Endothelial cell of umbilical vein (primary cell): ENCODE data around the gene NAV3. TPM values are rescaled to one million over a fixed set of nuclear protein-coding genes. Genes with fewer than 3 reads are reported as not detected.

Experiments used
- BruUV-seq: library from RNA; stranded (reverse); fragments of 400-500 nt; replicated peaks from 2 replicates; lab custom pipeline; 2021; lab: Mats Ljungman, UMichigan
- CTCF ChIA-PET: fragments of 300-600, 350-600 bp; sonication (Branson Sonifier 250); formaldehyde crosslinking; loops from one replicate; lab custom pipeline; 2021; ENCODE audit warnings: antibody characterized with exemption, inconsistent platforms; lab: Charles Lee
- POLR2A ChIA-PET: fragments of 300-600, 350-600 bp; sonication (Branson Sonifier 250); formaldehyde crosslinking; loops from one replicate; lab custom pipeline; 2021; ENCODE audit warnings: antibody characterized with exemption, inconsistent platforms; lab: Charles Lee
- DNase-seq: peaks from one replicate; pipeline ENCODE4 v3.0.0-alpha.2; 2011; ENCODE audit warnings: low read depth, low spot score
- FAIRE-seq: peaks from 2 replicates; lab custom pipeline; 2011; peaks lifted over from hg19 to GRCh38; lab: Jason Lieb, UNC
- H2AFZ ChIP-seq: 2 replicates; pipeline ENCODE4 v1.6.0; 2012; ENCODE audit warnings: low read depth, low read length, control low read depth, inconsistent platforms
- H3K27ac ChIP-seq: 2 replicates; pipeline ENCODE4 v1.5.1; 2011; ENCODE audit warnings: low read depth, mild to moderate bottlenecking, control low read depth, low read length, moderate library complexity; ENCODE audit not compliant: insufficient read depth
- H3K27me3 ChIP-seq, 2 experiments: 2 replicates each; pipeline versions ENCODE4 v1.6.0 to v1.6.1; 2011; ENCODE audit warnings: low read length in 2 of 2, mixed read lengths in 1 of 2; ENCODE audit not compliant: control insufficient read depth in 2 of 2, insufficient read depth in 2 of 2
- H3K36me3 ChIP-seq, 2 experiments: 2 replicates in 1 of 2; 3 replicates in 1 of 2; pipeline ENCODE4 v1.5.1; 2011; ENCODE audit warnings: low read length in 2 of 2, mild to moderate bottlenecking in 1 of 2, moderate library complexity in 1 of 2; ENCODE audit not compliant: control insufficient read depth in 2 of 2, insufficient read depth in 2 of 2; ENCODE audit errors: extremely low read depth in 1 of 2
- H3K4me1 ChIP-seq: 3 replicates; pipeline ENCODE4 v1.5.1; 2011; ENCODE audit warnings: mild to moderate bottlenecking, low read length; ENCODE audit not compliant: control insufficient read depth, insufficient read depth; ENCODE audit errors: extremely low read depth
- H3K4me2 ChIP-seq: 2 replicates; pipeline ENCODE4 v1.6.1; 2011; ENCODE audit warnings: low read length, control low read depth, mixed read lengths; ENCODE audit not compliant: insufficient read depth
- H3K4me3 ChIP-seq, 3 experiments: fragments of 200-600 bp in 1 of 3; sonication (generic), shearing (Covaris generic) in 1 of 3; replicated peaks in 1 of 3; 2 replicates each; pipeline ENCODE4 v1.5.1; 2011 to 2016; ENCODE audit warnings: control low read depth in 3 of 3, low read length in 3 of 3, mild to moderate bottlenecking in 2 of 3, inconsistent platforms in 1 of 3, low read depth in 1 of 3, moderate library complexity in 1 of 3; ENCODE audit not compliant: insufficient read depth in 1 of 3
- H3K79me2 ChIP-seq: 2 replicates; pipeline ENCODE4 v1.6.0; 2012; ENCODE audit warnings: low read length, inconsistent platforms; ENCODE audit not compliant: control insufficient read depth, insufficient read depth
- H3K9ac ChIP-seq: replicated peaks from 2 replicates; pipeline ENCODE3; 2011; ENCODE audit warnings: low read length, control low read depth; ENCODE audit not compliant: insufficient read depth; ENCODE audit errors: extremely low read depth
- H3K9me1 ChIP-seq: replicated peaks from 3 replicates; pipeline ENCODE4 v1.6.0; 2011; ENCODE audit warnings: mild to moderate bottlenecking, low read length; ENCODE audit not compliant: control insufficient read depth, insufficient read depth; ENCODE audit errors: extremely low read depth
- H3K9me3 ChIP-seq: replicated peaks from 2 replicates; pipeline ENCODE4 v1.5.1; 2012; ENCODE audit warnings: low read length, inconsistent platforms; ENCODE audit not compliant: control insufficient read depth, insufficient read depth
- H4K20me1 ChIP-seq: replicated peaks from 2 replicates; pipeline ENCODE3; 2011; ENCODE audit warnings: mild to moderate bottlenecking, low read length; ENCODE audit not compliant: control insufficient read depth, insufficient read depth; ENCODE audit errors: extremely low read depth
- CTCF ChIP-seq, 2 donors: IDR thresholded peaks; 1 replicate in 1 of 2; 2 replicates in 1 of 2; pipeline ENCODE4 v1.5.1; 2011; ENCODE audit warnings: low read length in 2 of 2, mild to moderate bottlenecking in 2 of 2, moderate library complexity in 2 of 2, control low read depth in 1 of 2, inconsistent platforms in 1 of 2, low read depth in 1 of 2; ENCODE audit not compliant: insufficient read depth in 1 of 2; ENCODE audit errors: extremely low read depth in 1 of 2
- EZH2 ChIP-seq: IDR thresholded peaks from 2 replicates; pipeline ENCODE4 v1.6.1; 2012; ENCODE audit warnings: borderline replicate concordance, low read depth, mild to moderate bottlenecking, moderate library complexity, low read length, inconsistent platforms; ENCODE audit not compliant: severe bottlenecking
- FOS ChIP-seq: IDR thresholded peaks from 2 replicates; pipeline ENCODE4 v1.6.1; 2011; ENCODE audit warnings: mild to moderate bottlenecking, low read length, moderate library complexity, borderline replicate concordance; ENCODE audit not compliant: insufficient read depth
- GATA2 ChIP-seq: IDR thresholded peaks from 2 replicates; pipeline ENCODE4 v1.7.0; 2011; ENCODE audit warnings: low read depth, mild to moderate bottlenecking, moderate library complexity, mixed read lengths, low read length; ENCODE audit not compliant: insufficient read length, insufficient read depth
- JUN ChIP-seq: IDR thresholded peaks from 2 replicates; pipeline ENCODE4 v1.6.1; 2011; ENCODE audit warnings: borderline replicate concordance, low read depth; ENCODE audit not compliant: insufficient read length, insufficient read depth
- MYC ChIP-seq: IDR thresholded peaks from one replicate; pipeline ENCODE4 v1.6.1; 2011; ENCODE audit warnings: mild to moderate bottlenecking, low read depth, low read length
- POLR2AphosphoS5 ChIP-seq: IDR thresholded peaks from 2 replicates; pipeline ENCODE4 v1.6.1; 2012; ENCODE audit warnings: low read depth, mild to moderate bottlenecking, control low read depth, low read length, moderate library complexity; ENCODE audit not compliant: insufficient read depth
- dilution Hi-C: fragments of 300-500 bp; cut with MboI; formaldehyde crosslinking; loops from one replicate; pipeline ENCODE4 v1.15.0; 2019; ENCODE audit warnings: low sequenced_read_pairs; ENCODE audit not compliant: extremely low pct_ligation_motif_present
- intact Hi-C: fragments of 100-400 bp; cut with micrococcal nuclease; formaldehyde crosslinking; loops from one replicate; pipeline ENCODE4 v1.10.0; 2022
- polyA plus RNA-seq, 4 experiments: library from polyadenylated mRNA; depleted of rRNA in 3 of 4; stranded (reverse) in 3 of 4; unstranded in 1 of 4; fragments of >200 nt; gene quantifications; 2 replicates each; pipeline versions ENCODE4 v1.2.1 to v1.2.3, GENCODE V29; 2011 to 2012; ENCODE audit warnings: missing spikeins in 1 of 4
- total RNA-seq: library from RNA; stranded (reverse); gene quantifications from 2 replicates; pipeline ENCODE4 v1.2.3, GENCODE V29; 2021

The NAV3 gene
- total and polyA plus RNA-seq, 2 donors (not counting 3 experiments of a cell fraction or from before 2014, with no cell fraction given), result 6.7 to 40.1 TPM

DNA sequence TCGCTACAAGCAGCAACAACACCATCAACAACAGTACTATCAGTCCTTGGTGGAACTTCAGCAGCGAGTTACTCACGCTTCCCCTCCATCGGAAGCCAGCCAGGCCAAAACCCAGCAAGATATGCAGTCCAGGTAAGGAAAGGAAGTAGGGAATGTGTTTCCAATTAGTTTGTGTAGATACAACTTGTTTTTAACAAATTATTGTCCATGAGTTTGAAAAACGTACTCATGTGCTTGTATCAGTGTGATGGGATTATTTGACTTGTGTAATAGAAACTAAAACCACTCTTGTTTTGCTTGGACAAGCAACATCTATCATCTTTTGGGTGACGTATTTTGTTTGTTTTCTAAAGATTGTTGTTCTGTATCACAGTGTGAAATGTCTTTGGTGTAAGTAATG lies 137.9 kb downstream of the NAV3 start:
- TF ChIP-seq FOS (no peak), EZH2 (no peak), MYC (no peak), CTCF (IDR thresholded peaks at IDR 0.05; ENCODE audit: extremely low read depth in 1 of 2, insufficient read depth in 1 of 2, low read depth in 1 of 2, low read length in 2 of 2) (no peak), JUN (no peak), GATA2 (no peak), POLR2AphosphoS5 (no peak)
- ChIA-PET CTCF (no interaction called here), POLR2A (no interaction called here)
- H3K9ac ChIP-seq, result no peak overlapping the region
- DNase-seq, result no peak
- H4K20me1 ChIP-seq, result no peaks in the 10 kb centered on the region
- H3K36me3 ChIP-seq, result peaks cover 0 to 4% of the 10 kb centered on the region in 2 experiments
- H2AFZ ChIP-seq, result no peak overlapping the region
- H3K4me2 ChIP-seq, result no peak overlapping the region
- no peaks in the 10 kb centered on the region for H3K27me3 ChIP-seq
- no peaks in the 10 kb centered on the region for H3K4me1 ChIP-seq
- intact Hi-C loops, result no loop called here
- peaks cover 41% of the 10 kb centered on the region for H3K79me2 ChIP-seq
- H3K9me3 ChIP-seq, result no peaks in the 10 kb centered on the region
- no peak overlapping the region for H3K4me3 ChIP-seq
- no peaks in the 10 kb centered on the region for H3K9me1 ChIP-seq
- no TSS peak for BruUV-seq
- no peak for FAIRE-seq
- no peak overlapping the region for H3K27ac ChIP-seq
- dilution Hi-C loops, result no loop called here
